Lower leg skin (tissue), 4 donors: ENCODE data around the gene FCHSD1. TPM values are rescaled to one million over a fixed set of nuclear protein-coding genes. Genes with fewer than 3 reads are reported as not detected.

Source experiments
- DNase-seq, 2 donors: peaks; one replicate each; pipeline ENCODE4 v3.0.0-alpha.2; 2019; ENCODE audit warnings: low spot score in 2 of 2
- H3K4me3 ChIP-seq: fragments of 200-600 bp; sonication (generic); 2 replicates; pipeline ENCODE4 v1.5.1; 2017; ENCODE audit warnings: mild to moderate bottlenecking, low read depth; ENCODE audit not compliant: poor library complexity, severe bottlenecking
- POLR2A ChIP-seq, 2 donors: fragments of 450-650 bp; IDR thresholded peaks; one replicate each; pipeline ENCODE4 v1.6.1; 2016 to 2017; ENCODE audit warnings: antibody characterized with exemption in 2 of 2, mild to moderate bottlenecking in 1 of 2, moderate library complexity in 1 of 2
- WGBS, 2 donors: methylation state at CpG; one replicate each; pipeline ENCODE4 v1.1.5; 2018; 5-methylcytosine and 5-hydroxymethylcytosine counted together
- intact Hi-C: fragments of 100-400 bp; cut with DNase I; formaldehyde crosslinking; loops from one replicate; pipeline ENCODE4 v1.15.0; 2023; ENCODE audit warnings: low total_unique reads
- total RNA-seq, 4 donors: library from RNA; depleted of rRNA; stranded (reverse); fragments of >200 nt; gene quantifications; one replicate each; pipeline ENCODE4 v1.1.0, GENCODE V29; 2016
- TF ChIP-seq, protein P1 (sequence below), 3 donors: fragments of 450-650 bp; IDR thresholded peaks; one replicate each; pipeline ENCODE4 v1.5.1; 2016; ENCODE audit warnings: antibody characterized with exemption in 3 of 3, mild to moderate bottlenecking in 3 of 3, moderate library complexity in 2 of 3

The FCHSD1 gene
- total RNA-seq, 4 donors from 2014 or later: 72.1 to 136 (median 101) TPM

DNA sequence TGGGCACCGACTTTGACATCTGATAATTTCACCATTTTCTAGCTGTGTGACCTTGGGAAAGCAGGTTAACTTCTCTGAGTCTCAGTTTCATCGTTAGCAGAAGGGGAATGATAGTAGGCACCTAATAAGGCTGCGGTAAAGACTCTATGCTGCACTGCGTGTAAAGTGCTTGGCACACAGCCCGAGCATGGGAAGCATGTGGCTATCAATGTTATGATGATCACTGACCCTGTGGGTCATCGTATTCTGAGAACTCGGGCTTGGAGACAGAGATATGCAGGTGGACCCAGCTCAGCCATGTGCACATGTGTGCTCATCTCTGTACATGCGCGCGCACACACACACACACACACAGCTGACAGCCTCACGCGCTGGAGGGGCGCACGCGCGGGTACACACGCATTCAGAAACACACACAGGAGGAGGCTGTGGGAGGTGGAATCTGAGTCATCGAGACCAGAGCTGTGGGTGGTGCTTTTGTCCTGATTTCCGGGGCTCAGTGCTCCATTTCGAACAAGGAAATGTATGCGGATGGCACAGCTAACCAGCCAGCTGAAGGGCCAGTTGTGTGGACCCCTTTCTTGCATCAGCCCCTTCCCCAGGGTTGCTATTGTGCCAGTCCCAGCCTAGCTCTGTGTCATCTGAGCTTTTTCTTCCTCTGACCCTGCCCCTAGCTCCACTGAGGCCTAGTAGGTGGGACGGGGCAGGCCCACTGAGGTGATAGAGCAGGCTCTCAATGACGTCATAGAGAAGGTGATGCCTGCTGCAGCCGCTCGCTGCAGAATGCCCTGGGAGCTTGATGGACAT lies 41.9 kb upstream of the FCHSD1 start:
- 72 to 78% methylated on average over 25 of the region's 25 CpGs for WGBS, 2 donors
- no peak for DNase-seq
- no peak overlapping the region for H3K4me3 ChIP-seq
- TF ChIP-seq POLR2A (IDR thresholded peaks at IDR 0.05): no peak
- TF ChIP-seq, protein P1, sequence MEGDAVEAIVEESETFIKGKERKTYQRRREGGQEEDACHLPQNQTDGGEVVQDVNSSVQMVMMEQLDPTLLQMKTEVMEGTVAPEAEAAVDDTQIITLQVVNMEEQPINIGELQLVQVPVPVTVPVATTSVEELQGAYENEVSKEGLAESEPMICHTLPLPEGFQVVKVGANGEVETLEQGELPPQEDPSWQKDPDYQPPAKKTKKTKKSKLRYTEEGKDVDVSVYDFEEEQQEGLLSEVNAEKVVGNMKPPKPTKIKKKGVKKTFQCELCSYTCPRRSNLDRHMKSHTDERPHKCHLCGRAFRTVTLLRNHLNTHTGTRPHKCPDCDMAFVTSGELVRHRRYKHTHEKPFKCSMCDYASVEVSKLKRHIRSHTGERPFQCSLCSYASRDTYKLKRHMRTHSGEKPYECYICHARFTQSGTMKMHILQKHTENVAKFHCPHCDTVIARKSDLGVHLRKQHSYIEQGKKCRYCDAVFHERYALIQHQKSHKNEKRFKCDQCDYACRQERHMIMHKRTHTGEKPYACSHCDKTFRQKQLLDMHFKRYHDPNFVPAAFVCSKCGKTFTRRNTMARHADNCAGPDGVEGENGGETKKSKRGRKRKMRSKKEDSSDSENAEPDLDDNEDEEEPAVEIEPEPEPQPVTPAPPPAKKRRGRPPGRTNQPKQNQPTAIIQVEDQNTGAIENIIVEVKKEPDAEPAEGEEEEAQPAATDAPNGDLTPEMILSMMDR (IDR thresholded peaks at IDR 0.05): no peak
- intact Hi-C loops: loop anchor here (5.0 to 10.0 kb wide), 2 partner anchors 264 to 452 kb away; partner anchors contain the start of gene PCDH12

- H3K4me3 ChIP-seq: no peak overlapping the region
- intact Hi-C loops: loop anchor here (5.0 to 10.0 kb wide), 2 partner anchors 265 to 452 kb away; partner anchors contain the start of gene PCDH12
- no peak for DNase-seq
- TF ChIP-seq, protein P1 (IDR thresholded peaks at IDR 0.05): no peak
- no peak for TF ChIP-seq POLR2A (IDR thresholded peaks at IDR 0.05)
- 29 to 33% methylated on average over 5 of the region's 5 CpGs for WGBS, 2 donors
Measured at GRCh38 chr5:141692533-141692888, 41.3 kb upstream of the FCHSD1 start.

- no peak overlapping the region for H3K4me3 ChIP-seq
- peak; percentile 76 to 96 for DNase-seq
- WGBS, 2 donors: 4% methylated on average over 26 to 30 of the region's 30 CpGs
- TF ChIP-seq, protein P1 (IDR thresholded peaks at IDR 0.05): peak in 2 of 3 donors; percentile 11 to 90
- no peak for TF ChIP-seq POLR2A (IDR thresholded peaks at IDR 0.05)
- intact Hi-C loops: loop anchor here (5.0 to 10.0 kb wide), 2 partner anchors 265 to 453 kb away; partner anchors contain the start of gene PCDH12
Measured at GRCh38 chr5:141691867-141692532, 40.8 kb upstream of the FCHSD1 start.

DNA sequence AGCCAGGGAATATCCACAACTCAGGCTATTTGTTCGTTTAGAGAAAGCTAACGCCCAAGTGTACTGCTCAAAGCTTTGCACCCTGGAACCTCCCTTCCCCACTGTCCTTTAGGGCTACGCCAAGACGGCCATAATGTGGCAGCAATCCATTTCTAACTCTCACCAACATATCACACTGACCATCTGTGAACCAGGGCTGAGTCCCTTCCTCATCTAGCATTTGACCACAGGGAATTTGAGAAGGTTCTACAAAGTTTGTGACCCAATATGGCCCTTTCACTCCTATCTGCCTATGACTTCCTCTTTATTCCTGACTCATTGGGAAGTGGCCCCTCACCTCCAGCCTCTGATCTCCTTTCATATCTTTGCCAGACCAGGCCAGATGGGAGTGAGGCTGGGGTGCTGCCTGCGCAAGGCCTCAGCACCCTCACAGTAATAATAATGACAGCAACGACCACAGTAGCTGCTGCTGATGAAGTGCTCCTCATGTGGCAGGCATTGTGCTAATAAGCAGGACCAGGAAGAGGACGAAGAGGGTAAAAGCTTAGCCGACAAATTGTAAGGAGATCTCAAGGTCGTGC lies 40.2 kb upstream of the FCHSD1 start:
- TF ChIP-seq POLR2A (IDR thresholded peaks at IDR 0.05): no peak
- TF ChIP-seq, protein P1 (IDR thresholded peaks at IDR 0.05): no peak
- no peak overlapping the region for H3K4me3 ChIP-seq
- intact Hi-C loops: loop anchor here (5.0 to 10.0 kb wide), 2 partner anchors 266 to 453 kb away; partner anchors contain the start of gene PCDH12
- no peak for DNase-seq
- WGBS, 2 donors: 73 to 78% methylated on average over 9 of the region's 9 CpGs

GRCh38 chr5:141686648-141687416 lies 35.6 kb upstream of the FCHSD1 start:
- WGBS, 2 donors: 72 to 80% methylated on average over 3 of the region's 3 CpGs

More at GRCh38 chr5:141686648-141687416, 35.6 kb upstream of the FCHSD1 start:
- no peak overlapping the region for H3K4me3 ChIP-seq
- no peak for TF ChIP-seq POLR2A (IDR thresholded peaks at IDR 0.05)
- TF ChIP-seq, protein P1 (IDR thresholded peaks at IDR 0.05): no peak
- intact Hi-C loops: no loop called here
- no peak for DNase-seq
